HG03066 (cell line): ENCODE results near the gene ING2.
"Not testable (repeated sequence)": the region's sequence is repeated elsewhere in the genome, so short reads cannot be mapped to it uniquely, and the experiment has no call there.

Experiments used
- ATAC-seq: cut with Tn5 transposase; IDR thresholded peaks from one replicate; pipeline ENCODE4 v1.9.1; 2021; ENCODE audit warnings: low read depth; ENCODE audit not compliant: unreplicated experiment

Gene ING2

GRCh38 chr4:183543435-183543834, 38.6 kb downstream of the ING2 start:
- no peak for ATAC-seq

GRCh38 chr4:183544109-183544508, 39.3 kb downstream of the ING2 start:
- no peak for ATAC-seq

- no peak for ATAC-seq
Observed at GRCh38 chr4:183546376-183546775, 41.5 kb downstream of the ING2 start.

- ATAC-seq, result no peak
Observed at GRCh38 chr4:183548306-183548705, 43.4 kb downstream of the ING2 start.

- no peak for ATAC-seq
Observed at GRCh38 chr4:183550345-183551093, 45.7 kb downstream of the ING2 start.

GRCh38 chr4:183552274-183553146, 47.7 kb downstream of the ING2 start:
- no peak for ATAC-seq

GRCh38 chr4:183553147-183553478, 48.3 kb downstream of the ING2 start:
- not testable (repeated sequence) for ATAC-seq

- ATAC-seq, result no peak
Observed at GRCh38 chr4:183553601-183554345, 48.9 kb downstream of the ING2 start.

- no peak for ATAC-seq
Observed at GRCh38 chr4:183554346-183554686, 49.5 kb downstream of the ING2 start.

- ATAC-seq, result no peak
Observed at GRCh38 chr4:183554878-183555585, 50.2 kb downstream of the ING2 start.

- ATAC-seq, result no peak
Observed at GRCh38 chr4:183556947-183557346, 52.1 kb downstream of the ING2 start.

GRCh38 chr4:183557611-183558010, 52.8 kb downstream of the ING2 start:
- no peak for ATAC-seq

GRCh38 chr4:183558873-183559272, 54.0 kb downstream of the ING2 start:
- ATAC-seq, result no peak

GRCh38 chr4:183561905-183562304, 57.0 kb downstream of the ING2 start:
- no peak for ATAC-seq
